Activated T-helper 1 cell treated with anti-CD3 and anti-CD28 coated beads, Interleukin-12 subunit alpha, Interleukin-12 subunit beta, Interleukin-2, Interleukin-4 antibody, amounts not matched to agents 30 ng/mL and 10 ng/mL and 1 ng/mL, durations not matched to agents 14 hours and 24 hours and 36 hours (primary cell): ENCODE data around the gene C4orf50. TPM values are rescaled to one million over a fixed set of nuclear protein-coding genes. Genes with fewer than 3 reads are reported as not detected.
"Not testable (repeated sequence)": the region's sequence is repeated elsewhere in the genome, so short reads cannot be mapped to it uniquely, and the experiment has no call there.

ENCODE experiments used
- DNase-seq: peaks from one replicate; pipeline ENCODE4 v3.0.0; 2021; ENCODE audit warnings: low spot score
- H3K27ac Mint-ChIP-seq: one replicate; pipeline ENCODE4 v1.8.0; 2021; ENCODE audit warnings: mild to moderate bottlenecking, mixed read lengths
- H3K27me3 Mint-ChIP-seq: one replicate; pipeline ENCODE4 v1.8.0; 2022; ENCODE audit warnings: mild to moderate bottlenecking, moderate library complexity, mixed read lengths; ENCODE audit not compliant: insufficient read depth
- H3K36me3 Mint-ChIP-seq: one replicate; pipeline ENCODE4 v1.8.0; 2021; ENCODE audit warnings: low read depth, mixed read lengths
- H3K4me1 Mint-ChIP-seq: one replicate; pipeline ENCODE4 v1.8.0; 2021; ENCODE audit warnings: low read depth, mixed read lengths
- H3K4me3 Mint-ChIP-seq: one replicate; pipeline ENCODE4 v1.8.0; 2021; ENCODE audit warnings: mild to moderate bottlenecking, moderate library complexity, mixed read lengths
- H3K9me3 Mint-ChIP-seq: one replicate; pipeline ENCODE4 v1.8.0; 2021; ENCODE audit warnings: mixed read lengths
- intact Hi-C: fragments of 100-400 bp; cut with micrococcal nuclease; formaldehyde crosslinking; loops from one replicate; pipeline ENCODE4 v1.15.1; 2024
- total RNA-seq: library from RNA; stranded (reverse); gene quantifications from 2 replicates; pipeline ENCODE4 v1.2.3, GENCODE V29; 2022

The C4orf50 gene
- total RNA-seq, 1 donor from 2014 or later, result 0.52 TPM

- Mint-ChIP-seq H3K27ac (no peak overlapping the region), H3K36me3 (no peaks in the 10 kb centered on the region), H3K9me3 (no peaks in the 10 kb centered on the region), H3K4me3 (peak overlapping the region; percentile 19), H3K4me1 (peaks cover 36% of the 10 kb centered on the region), H3K27me3 (no peaks in the 10 kb centered on the region)
- intact Hi-C loops, result loop anchor here (2.0 to 10.0 kb wide), 3 partner anchors 39 to 321 kb away; no protein-coding TSS in a partner anchor
- peak; percentile 40 for DNase-seq
Observed at GRCh38 chr4:5863461-5864113, 154.6 kb downstream of the C4orf50 start.

- no peak overlapping the region for H3K27ac Mint-ChIP-seq
- H3K4me1 Mint-ChIP-seq, result peaks cover 2% of the 10 kb centered on the region
- no peaks in the 10 kb centered on the region for H3K36me3 Mint-ChIP-seq
- H3K27me3 Mint-ChIP-seq, result no peaks in the 10 kb centered on the region
- no peak for DNase-seq
- H3K4me3 Mint-ChIP-seq, result no peak overlapping the region
- H3K9me3 Mint-ChIP-seq, result no peaks in the 10 kb centered on the region
- intact Hi-C loops, result no loop called here
Observed at GRCh38 chr4:5858020-5858769, 160.0 kb downstream of the C4orf50 start.

- H3K36me3 Mint-ChIP-seq, result no peaks in the 10 kb centered on the region
- H3K27me3 Mint-ChIP-seq, result no peaks in the 10 kb centered on the region
- H3K9me3 Mint-ChIP-seq, result no peaks in the 10 kb centered on the region
- intact Hi-C loops, result no loop called here
- no peak overlapping the region for H3K27ac Mint-ChIP-seq
- no peak for DNase-seq
- H3K4me3 Mint-ChIP-seq, result no peak overlapping the region
- H3K4me1 Mint-ChIP-seq, result no peaks in the 10 kb centered on the region
Observed at GRCh38 chr4:5857199-5857598, 161.0 kb downstream of the C4orf50 start.

- H3K4me3 Mint-ChIP-seq, H3K27ac Mint-ChIP-seq, H3K4me1 Mint-ChIP-seq, H3K27me3 Mint-ChIP-seq, DNase-seq, H3K9me3 Mint-ChIP-seq, H3K36me3 Mint-ChIP-seq, intact Hi-C loops: not testable (repeated sequence)
Observed at GRCh38 chr4:5856362-5856761, 161.9 kb downstream of the C4orf50 start.

GRCh38 chr4:5854929-5855328 lies 163.3 kb downstream of the C4orf50 start:
- Mint-ChIP-seq H3K4me1 (no peaks in the 10 kb centered on the region), H3K36me3 (no peaks in the 10 kb centered on the region), H3K4me3 (no peak overlapping the region), H3K27me3 (peaks cover 3% of the 10 kb centered on the region), H3K27ac (no peak overlapping the region), H3K9me3 (no peaks in the 10 kb centered on the region)
- no peak for DNase-seq
- intact Hi-C loops, result no loop called here

- Mint-ChIP-seq H3K27ac (no peak overlapping the region), H3K4me3 (no peak overlapping the region), H3K27me3 (peaks cover 6% of the 10 kb centered on the region), H3K36me3 (no peaks in the 10 kb centered on the region), H3K4me1 (no peaks in the 10 kb centered on the region), H3K9me3 (no peaks in the 10 kb centered on the region)
- intact Hi-C loops, result no loop called here
- no peak for DNase-seq
Observed at GRCh38 chr4:5852523-5853202, 165.6 kb downstream of the C4orf50 start.

- peaks cover 6% of the 10 kb centered on the region for H3K27me3 Mint-ChIP-seq
- no peak overlapping the region for H3K27ac Mint-ChIP-seq
- H3K36me3 Mint-ChIP-seq, result no peaks in the 10 kb centered on the region
- DNase-seq, result no peak
- no peaks in the 10 kb centered on the region for H3K9me3 Mint-ChIP-seq
- intact Hi-C loops, result no loop called here
- H3K4me3 Mint-ChIP-seq, result no peak overlapping the region
- no peaks in the 10 kb centered on the region for H3K4me1 Mint-ChIP-seq
Observed at GRCh38 chr4:5851637-5852301, 166.5 kb downstream of the C4orf50 start.

Other genes starting within 250 kb of the C4orf50 start
- gene CRMP1, start 125.3 kb downstream of the C4orf50 start, total RNA-seq, result not detected in 2 replicates
- 15.5 and 16.9 TPM in 2 replicates for gene JAKMIP1, start 182.1 kb upstream of the C4orf50 start, total RNA-seq